Measurements from ENCODE around the gene EXOC6B.
A peak's percentile ranks its signal among the peaks of the same experiment; 100 is the strongest.
"Not testable (repeated sequence)": the region's sequence is repeated elsewhere in the genome, so short reads cannot be mapped to it uniquely, and the experiment has no call there.

Gene EXOC6B

DNA sequence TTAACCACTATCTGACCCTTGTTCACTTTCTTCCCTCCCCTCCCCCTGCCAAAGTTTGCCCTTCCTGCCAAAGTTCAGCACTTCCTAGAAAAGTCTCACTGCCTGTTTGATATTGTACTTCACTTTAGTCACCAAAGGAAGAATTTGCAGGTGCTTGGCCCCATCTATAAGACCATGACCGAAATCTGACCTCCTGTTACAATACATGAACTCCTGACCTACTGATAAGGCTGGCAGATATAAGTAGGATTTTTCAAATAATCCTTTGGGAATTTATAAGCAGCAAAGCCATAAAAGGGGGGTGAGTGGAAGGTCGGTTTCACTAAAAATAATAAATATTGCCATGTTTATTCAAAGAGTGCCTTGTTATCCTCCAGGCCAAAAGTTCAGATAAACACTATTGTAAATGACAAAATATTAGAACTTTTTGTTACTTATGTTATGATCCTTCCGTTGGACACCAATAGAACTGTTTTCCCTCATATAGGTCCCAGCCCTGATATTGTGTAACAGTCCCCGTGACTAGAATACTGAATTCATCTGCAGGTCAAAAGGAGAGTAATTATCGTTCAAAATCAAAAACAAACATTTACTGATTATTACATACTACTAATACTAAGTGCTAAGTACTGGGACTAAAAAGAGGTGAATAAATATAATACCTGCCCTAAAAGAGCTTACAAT, 277.6 kb downstream of the EXOC6B start:
- DNase-seq (ENCODE audit: low read depth, low spot score): no peak

DNA sequence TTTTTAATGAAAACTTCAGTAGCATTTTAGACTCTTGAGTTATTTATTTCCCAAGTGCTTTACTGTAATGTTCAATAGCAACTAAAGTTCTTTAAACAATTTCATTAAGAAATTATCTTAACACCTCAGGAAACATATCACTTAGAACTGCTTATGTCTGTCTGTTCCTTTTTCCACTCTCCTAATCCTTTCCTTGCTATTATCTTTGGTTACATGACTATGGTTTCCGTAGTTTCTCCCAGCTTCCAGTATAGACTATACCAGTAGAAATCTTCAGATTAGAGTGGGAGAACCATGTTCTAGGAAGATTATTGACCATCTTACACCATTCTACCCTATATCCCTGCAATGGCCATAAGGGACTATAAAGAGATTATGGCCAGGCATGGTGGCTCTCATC, 280.0 kb downstream of the EXOC6B start:
- DNase-seq (ENCODE audit: low read depth, low spot score): no peak

DNA sequence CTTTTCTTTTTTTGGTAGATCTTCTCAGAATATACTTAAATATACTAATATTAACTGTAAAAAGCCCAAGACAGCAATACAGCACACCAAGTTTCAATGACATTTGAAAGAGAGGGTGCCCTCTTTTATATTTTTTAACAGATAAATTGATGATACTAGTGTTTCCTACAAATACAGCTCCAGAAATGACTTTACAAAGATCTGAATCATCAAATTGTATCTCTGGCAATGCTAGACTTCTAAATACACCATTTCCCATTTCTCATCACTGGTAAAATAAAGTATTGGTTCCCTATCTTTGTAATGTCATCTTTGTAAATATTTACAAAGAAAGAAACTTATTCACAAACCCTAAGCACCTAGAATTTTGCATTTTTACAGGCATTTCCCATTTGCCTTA, 281.3 kb downstream of the EXOC6B start:
- no peak for DNase-seq (ENCODE audit: low read depth, low spot score)

DNA sequence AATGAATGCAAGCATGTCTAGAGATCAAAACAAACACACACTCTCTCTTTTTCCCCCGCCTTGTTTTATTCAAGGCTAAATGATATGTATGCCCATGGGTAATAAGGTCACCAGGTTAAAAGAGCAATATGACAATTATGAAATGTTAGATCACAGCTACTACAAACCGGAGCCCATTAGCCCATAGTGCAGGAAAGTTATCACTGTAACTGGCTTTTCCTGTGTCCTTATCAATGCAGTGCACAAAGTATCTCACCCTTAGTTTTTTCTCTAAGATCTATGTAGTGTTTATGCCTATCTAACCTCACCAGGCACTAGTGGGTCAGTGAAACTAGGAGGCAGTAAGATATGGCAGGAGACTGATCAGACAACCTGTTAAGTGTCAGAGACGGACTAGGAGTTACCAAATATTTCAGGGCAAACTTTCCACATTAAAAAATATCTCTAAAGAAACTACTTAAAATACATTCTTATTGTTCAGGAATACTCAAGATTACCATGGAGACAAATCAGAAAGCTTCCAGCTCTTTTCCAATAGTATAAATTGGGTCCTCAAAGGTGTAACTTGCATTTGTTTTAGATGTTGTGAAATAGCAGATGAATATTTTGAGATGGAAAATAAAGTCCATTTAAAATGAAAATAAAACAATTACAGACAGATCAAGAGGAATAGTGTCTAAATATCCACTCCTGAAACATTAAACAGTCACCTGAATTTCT, 282.2 kb downstream of the EXOC6B start:
- no peak for DNase-seq (ENCODE audit: low read depth, low spot score)

DNA sequence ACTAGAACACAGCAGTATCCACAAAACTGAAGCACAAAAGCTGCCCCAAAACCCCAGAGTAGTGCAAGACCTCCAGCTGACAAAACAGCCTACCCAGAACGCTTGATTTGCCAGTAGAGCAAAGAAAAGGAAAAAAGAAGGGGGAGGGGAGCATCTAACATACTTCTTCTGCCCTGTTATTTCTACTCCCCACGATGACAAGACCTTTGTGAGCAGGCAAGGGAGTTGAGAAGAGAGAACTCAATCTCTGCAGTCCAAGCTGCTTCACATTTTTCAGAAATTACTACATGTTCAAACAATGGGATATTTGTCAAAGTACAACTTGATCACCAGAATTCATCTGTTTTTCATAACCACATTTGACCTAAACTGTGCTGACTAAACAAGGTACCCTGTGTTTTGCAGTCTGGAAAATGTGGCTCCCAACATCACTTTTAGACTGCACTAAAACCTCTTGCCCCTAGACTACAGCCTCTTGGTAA, 286.7 kb downstream of the EXOC6B start:
- peak; percentile 89 for DNase-seq (ENCODE audit: low read depth, low spot score)

DNA sequence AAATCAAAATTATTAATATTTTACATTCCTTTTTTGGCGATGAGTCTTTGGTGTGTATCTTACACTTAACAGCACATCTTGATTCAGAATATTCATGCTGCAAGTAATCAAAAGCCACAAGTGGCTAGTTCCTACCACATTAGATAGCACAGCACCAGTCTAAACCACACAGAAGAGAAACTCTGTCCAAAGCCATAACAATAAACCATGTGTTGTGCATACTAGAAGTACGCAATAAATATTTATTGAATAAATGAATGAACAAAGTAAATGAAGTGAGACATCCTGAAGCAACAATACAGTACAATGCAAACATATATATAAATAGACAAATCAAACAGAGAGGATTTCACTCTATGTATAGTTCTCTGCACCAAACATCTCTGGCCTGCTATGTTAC, 287.3 kb downstream of the EXOC6B start:
- DNase-seq (ENCODE audit: low read depth, low spot score): peak; percentile 37

DNA sequence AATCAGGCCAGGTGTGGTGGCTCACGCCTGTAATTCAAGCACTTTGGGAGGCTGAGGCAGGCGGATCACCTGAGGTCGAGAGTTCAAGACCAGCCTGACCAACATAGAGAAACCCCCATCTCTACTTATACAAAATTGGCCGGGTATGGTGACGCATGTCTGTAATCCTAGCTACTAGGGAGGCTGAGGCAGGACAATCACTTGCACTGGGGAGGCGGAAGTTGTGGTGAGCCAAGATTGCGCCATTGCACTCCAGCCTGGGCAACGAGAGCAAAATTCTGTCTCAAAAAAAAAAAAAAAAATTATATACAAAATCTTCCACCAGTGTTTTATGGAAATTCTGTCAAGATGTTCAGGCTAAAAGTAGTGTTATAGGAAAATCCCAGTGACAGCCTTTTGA, 290.2 kb downstream of the EXOC6B start:
- DNase-seq (ENCODE audit: low read depth, low spot score): not testable (repeated sequence)

DNA sequence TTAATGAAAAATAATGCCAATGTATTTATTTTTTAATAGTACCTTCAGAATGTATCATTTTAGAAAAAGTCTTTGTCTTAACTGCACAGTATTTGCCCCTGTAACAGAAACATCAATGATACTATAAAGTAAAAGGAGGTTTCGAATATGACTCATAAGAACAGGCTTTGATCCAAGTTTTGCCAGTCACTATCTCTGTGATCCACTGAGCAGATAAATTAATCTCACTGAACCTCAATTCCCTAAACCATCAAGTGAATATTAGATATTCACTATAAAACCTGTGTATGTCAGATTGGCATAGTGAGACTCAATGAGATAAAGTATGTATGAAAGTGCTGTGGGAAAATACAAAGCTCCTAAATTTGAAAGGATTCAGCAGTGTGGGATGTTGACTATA, 292.1 kb downstream of the EXOC6B start:
- peak; percentile 25 for DNase-seq (ENCODE audit: low read depth, low spot score)

DNA sequence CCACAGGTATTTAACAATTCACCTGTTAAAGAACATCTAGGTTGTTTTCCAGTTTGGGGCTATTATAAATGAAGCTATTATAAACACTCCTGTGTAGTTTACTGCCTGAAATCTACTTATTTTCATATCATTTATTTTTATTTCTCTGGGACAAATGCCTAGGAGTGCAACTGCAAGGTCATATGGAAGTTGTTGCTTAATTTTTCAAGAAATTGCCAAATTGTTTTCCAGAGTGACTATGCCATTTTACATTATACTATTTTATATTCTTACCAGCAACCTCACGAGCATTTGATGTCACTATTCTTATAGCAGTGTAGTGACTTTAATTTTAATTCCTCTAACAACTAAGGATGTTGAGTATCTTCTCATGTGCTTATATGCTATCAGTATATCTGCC, 298.4 kb downstream of the EXOC6B start:
- no peak for DNase-seq (ENCODE audit: low read depth, low spot score)

DNA sequence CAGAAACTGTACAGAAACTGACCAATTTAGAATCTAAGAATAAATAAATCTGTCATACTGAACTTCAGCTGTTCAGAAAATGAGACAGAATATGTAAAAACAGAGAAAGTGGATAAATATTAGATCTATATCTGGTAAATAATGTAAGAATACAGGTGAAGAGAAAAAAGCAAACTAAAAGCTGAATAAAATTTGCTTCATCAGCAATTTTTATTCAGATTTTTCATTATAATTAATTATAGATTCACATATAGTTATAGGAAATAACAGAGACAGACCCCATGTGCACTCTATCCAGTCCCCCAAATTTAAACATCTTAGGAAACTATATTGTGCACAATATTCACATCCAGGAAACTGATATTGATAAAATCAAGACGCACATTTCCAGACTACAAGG, 299.2 kb downstream of the EXOC6B start:
- no peak for DNase-seq (ENCODE audit: low read depth, low spot score)

DNA sequence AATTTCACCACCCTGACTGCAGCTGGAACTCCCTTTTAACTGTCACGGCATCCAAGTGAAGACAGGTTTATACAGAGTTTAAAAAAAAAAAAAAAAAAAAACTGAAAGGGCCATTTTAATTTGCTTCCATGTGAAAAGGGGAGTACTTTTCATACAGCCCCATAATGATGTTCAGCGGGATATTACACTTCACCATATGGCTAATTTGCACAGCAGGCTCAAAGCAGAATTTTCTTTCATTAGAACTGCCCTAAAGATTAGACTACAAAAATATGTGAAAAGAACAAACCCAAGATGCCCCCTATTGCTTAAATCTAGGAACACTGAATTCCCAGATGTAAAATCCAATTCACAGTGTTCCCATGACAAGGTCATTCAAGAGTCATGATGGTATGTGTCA, 301.8 kb downstream of the EXOC6B start:
- no peak for DNase-seq (ENCODE audit: low read depth, low spot score)

DNA sequence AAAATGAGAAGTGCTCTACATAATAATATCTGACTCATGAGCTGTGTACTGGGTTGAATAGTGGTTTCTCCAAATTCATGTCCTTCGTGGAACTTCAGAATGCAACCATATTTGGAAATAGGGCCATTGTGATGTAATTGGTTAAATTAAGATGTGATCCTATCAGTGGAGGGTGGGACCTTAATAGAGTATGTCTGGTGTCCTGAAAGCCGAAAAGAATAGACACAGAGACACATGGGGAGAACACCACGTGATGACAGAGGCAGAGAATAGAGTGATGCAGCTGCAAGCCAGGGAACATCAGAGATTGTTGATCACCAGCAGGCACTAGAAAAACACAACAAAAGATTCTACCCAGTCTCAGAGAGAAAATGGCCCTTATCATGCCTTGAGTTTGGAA, 310.1 kb downstream of the EXOC6B start:
- DNase-seq (ENCODE audit: low read depth, low spot score): peak; percentile 42

DNA sequence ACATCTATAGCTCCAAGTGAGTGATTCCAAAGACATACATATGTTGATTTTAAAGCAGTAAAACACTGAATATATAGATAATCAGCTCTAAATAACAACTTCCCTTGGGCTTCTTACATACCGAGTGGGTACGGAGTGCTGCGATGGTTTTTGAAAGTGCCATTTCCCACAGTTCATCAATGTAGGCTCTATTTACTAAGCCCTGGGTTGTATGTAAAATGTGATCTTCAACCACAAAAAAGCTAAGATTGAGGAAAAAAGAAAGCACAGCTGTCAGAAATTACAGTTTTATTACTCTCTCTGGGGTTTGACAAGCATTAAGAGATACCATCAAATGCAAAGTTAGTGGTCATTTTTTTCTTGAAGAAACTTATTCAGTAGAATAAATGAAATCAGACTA, 312.8 kb downstream of the EXOC6B start:
- DNase-seq (ENCODE audit: low read depth, low spot score): no peak

DNA sequence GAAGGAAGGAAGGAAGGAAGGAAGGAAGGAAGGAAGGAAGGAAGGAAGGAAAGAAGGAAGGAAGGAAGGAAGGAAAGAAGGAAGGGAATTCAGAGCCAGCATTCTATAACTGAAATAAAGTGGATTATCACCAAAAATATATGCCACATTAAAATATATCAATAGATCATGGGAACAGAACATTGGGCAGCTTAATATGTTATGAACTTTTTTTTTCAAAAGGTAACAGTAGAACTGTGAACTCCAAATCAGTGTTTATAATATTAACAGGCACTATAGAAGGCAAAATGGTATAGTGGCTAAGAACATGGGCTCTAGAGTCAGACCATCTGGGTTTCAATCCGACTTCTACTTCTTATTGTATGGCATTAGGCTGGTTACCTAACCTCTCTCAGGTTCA, 313.5 kb downstream of the EXOC6B start:
- DNase-seq (ENCODE audit: low read depth, low spot score): no peak

DNA sequence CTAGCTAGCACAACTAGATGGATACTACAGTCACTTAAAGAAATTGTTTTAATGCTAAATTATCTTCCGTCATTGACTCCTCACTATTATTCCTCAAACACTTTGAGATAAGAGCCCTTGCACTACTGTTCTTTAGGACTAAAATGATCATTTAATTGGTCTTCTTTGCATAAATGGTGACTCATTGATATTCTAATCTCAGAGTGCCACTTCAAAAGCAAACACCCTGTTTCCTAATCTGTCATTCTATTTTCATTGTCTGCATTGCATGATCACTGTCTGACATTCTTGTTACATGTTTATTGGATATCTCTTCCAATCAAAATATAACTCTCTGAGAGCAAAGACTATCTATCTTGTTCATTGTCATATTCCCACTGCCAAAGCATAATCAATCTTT, 313.9 kb downstream of the EXOC6B start:
- DNase-seq (ENCODE audit: low read depth, low spot score): no peak

DNA sequence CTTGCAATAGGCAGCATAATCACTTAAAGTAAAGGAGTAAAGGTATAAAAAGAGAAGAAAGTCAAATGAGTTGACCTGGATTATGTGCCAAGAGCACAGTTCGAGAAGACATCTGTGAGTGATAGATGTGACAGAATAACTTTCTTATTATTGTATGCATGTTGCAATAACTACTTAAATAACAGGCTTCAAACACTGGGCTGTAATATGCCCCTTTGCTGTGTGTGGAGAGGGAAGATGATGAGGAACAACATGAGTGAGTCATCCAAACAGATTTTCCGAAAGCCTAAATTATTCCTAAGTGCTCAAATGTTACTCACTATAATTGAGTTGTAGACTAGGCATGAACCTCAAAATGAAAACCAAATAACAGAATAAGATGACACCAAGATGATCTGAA, 328.1 kb downstream of the EXOC6B start:
- no peak for DNase-seq (ENCODE audit: low read depth, low spot score)

DNA sequence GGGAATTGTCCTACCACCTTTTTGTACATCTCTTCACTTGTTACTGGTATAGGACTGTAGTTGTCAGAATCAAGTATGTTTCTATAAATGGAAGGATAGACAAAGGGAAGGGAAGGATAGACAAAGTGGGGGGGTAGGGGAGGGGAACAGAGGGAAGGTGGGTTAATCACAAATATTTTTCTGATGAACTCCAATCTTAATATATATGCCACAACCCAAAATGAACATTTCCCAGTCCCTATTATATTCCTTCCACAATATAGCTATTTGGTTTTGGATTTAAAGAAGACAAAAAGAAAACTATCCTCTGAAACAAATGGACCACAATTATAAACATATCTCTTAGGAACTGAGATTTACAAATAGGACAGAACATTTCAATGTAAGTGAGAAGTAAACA, 329.4 kb downstream of the EXOC6B start:
- no peak for DNase-seq (ENCODE audit: low read depth, low spot score)

DNA sequence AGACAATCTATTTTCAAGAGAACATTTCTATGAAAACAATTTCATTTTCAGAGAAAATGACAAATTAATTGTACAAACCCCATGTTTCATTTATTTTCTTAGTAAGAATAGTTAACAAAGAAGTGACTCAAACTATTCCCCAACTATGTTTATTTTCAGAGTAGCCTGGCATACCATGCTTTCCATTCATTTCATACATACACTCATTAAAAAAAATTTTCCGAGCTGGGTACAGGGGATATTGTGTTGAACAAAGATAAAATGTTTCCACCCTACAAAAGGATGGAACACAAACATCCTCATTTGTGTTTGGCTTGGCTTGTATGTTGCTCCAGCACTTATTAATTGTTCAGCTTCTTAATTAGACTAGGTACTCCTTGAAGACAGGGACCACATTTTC, 331.4 kb downstream of the EXOC6B start:
- DNase-seq (ENCODE audit: low read depth, low spot score): no peak

DNA sequence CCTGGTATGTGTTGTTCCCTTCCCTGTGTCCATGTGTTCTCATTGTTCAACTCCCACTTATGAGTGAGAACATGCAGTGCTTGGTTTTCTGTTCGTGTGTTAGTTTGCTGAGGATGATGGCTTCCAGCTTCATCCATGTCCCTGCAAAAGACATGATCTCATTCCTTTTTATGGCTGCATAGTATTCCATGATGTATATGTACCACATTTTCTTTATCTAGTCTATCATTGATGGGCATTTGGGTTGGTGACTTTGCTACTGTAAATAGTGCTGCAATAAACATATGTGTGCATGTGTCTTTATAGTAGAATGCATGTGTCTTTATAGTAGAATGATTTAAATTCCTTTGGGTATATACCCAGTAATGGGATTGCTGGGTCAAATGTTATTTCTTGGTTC, 341.2 kb downstream of the EXOC6B start:
- DNase-seq (ENCODE audit: low read depth, low spot score): not testable (repeated sequence)

DNA sequence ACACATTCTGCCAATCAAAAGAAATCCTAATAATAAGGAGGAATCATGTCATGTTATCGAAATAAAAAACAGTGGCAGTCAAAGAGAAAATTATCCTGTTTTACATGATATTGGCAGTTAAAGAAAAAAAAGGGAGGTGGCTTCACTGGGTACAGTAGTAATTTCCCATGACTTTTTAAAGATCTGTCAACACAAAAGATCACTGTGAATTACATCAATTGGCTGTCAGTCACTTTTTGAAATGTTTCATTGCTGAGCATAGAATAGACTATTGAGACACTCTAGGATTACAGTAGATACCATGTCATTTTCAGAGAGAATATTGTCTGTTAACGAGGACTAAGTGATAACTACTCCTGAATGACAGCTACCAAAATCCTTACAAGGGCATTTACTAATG, 342.5 kb downstream of the EXOC6B start:
- no peak for DNase-seq (ENCODE audit: low read depth, low spot score)

DNA sequence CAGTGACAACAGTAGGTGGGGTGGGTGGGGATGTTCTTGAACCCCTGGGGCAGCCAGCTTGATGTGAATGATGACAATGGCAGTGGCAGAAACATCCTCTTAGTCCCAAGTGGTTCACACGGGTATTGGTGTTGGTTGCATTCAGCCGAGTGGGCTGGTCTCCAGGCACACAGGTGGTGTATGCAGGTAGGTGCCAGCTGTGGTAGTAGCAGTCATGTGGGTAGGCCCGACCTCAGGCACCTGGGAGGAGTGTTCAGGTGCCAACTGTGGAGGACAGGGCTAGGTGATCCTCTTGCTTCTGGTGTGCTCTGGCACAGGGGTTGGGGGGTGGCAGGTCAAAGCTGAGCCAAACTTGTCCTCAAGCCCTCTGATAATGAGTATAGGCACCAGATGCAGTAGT, 350.6 kb downstream of the EXOC6B start:
- DNase-seq (ENCODE audit: low read depth, low spot score): no peak

DNA sequence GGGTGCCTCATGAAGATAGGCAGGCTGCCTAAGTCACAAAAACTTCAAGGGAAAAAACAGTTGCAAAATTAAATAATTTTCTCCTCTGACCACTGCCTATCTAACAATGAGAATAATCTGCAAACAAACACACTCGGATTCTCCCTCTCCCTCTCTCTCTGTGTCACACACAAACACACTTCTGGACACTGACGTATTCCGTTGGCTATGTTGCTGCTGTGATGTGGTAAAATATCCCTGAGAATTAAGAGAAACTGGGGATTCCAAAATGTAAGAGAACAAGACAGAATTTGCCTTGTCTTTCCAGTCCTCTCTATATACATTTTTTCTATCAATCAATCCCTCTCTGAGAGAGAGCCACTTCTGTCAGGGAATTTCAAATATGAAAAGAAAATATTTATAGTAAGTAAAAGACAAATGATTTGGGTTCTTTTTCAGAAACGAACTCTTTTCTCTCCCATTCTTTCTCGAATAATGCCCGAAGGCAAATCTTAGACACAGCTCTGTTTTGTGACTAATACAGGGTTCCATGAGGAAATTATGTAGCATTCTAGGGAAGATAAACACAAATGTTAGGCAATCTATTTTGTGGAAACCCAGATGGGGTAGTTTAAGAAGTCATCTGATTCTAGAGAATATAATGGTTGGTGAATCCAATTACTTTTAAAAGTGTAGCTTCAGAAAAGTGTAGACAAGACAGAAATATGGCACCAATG, 367.9 kb downstream of the EXOC6B start:
- DNase-seq (ENCODE audit: low read depth, low spot score): no peak

DNA sequence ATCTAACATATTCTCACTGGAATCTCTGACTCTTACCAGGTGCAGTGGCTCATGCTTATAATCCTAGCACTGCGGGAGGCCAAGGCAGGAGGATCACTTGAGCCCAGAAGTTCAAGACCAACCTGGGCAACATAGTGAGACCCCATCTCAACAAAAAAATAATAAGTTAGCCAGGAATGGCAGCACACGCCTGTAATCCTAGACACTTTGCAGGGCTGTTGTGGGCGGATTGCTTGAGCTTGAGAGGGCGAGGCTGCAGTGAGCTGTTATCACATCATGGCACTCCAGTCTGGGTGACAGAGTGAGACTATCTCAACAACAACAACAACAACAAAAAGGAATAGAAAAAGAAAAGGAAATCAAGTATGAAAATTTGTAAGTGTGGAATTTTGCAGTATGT, 371.6 kb downstream of the EXOC6B start:
- DNase-seq (ENCODE audit: low read depth, low spot score): no peak
